Caco-2 (cell line): ENCODE data around the gene DROSHA. TPM values are rescaled to one million over a fixed set of nuclear protein-coding genes. Genes with fewer than 3 reads are reported as not detected.

Source experiments
- BruUV-seq: library from RNA; stranded (reverse); fragments of 400-500 nt; replicated peaks from 2 replicates; lab custom pipeline; 2021; lab: Mats Ljungman, UMichigan
- CTCF ChIA-PET: fragments of 300-600 bp; sonication (Branson Sonifier 250); formaldehyde crosslinking; loops from one replicate; lab custom pipeline; 2022; ENCODE audit warnings: antibody characterized with exemption; lab: Charles Lee
- POLR2A ChIA-PET: fragments of 300-600 bp; sonication (Branson Sonifier 250); formaldehyde crosslinking; loops from one replicate; lab custom pipeline; 2022; ENCODE audit warnings: antibody characterized with exemption; lab: Charles Lee
- DNase-seq, 2 experiments: peaks; one replicate each; pipeline versions ENCODE4 v3.0.0 to v3.0.0-alpha.2; 2020 to 2022
- H3K27me3 ChIP-seq: replicated peaks from 2 replicates; pipeline ENCODE4 v1.6.0; 2011; ENCODE audit warnings: low read length; ENCODE audit not compliant: control insufficient read depth, insufficient read depth
- H3K36me3 ChIP-seq: 2 replicates; pipeline ENCODE4 v1.5.1; 2011; ENCODE audit warnings: low read length; ENCODE audit not compliant: control insufficient read depth, insufficient read depth
- H3K4me1 ChIP-seq: fragments of 250-450 bp; sonication (Bioruptor Pico); 2 replicates; pipeline ENCODE4 v1.5.1; 2020; ENCODE audit warnings: mild to moderate bottlenecking
- H3K4me3 ChIP-seq: 2 replicates; pipeline ENCODE4 v1.5.1; 2011; ENCODE audit warnings: low read depth, mild to moderate bottlenecking, control low read depth, low read length
- H3K9me3 ChIP-seq: fragments of 250-450 bp; sonication (Bioruptor Pico); 2 replicates; pipeline ENCODE4 v1.5.1; 2020; ENCODE audit warnings: mild to moderate bottlenecking, moderate library complexity
- H3K27ac Mint-ChIP-seq: one replicate; pipeline ENCODE4 v1.8.0; 2022; ENCODE audit warnings: mixed read lengths; ENCODE audit not compliant: unreplicated experiment
- H3K27me3 Mint-ChIP-seq: one replicate; pipeline ENCODE4 v1.8.0; 2022; ENCODE audit warnings: mixed read lengths; ENCODE audit not compliant: insufficient read depth, unreplicated experiment
- H3K36me3 Mint-ChIP-seq: one replicate; pipeline ENCODE4 v1.8.0; 2022; ENCODE audit warnings: mild to moderate bottlenecking, mixed read lengths; ENCODE audit not compliant: insufficient read depth, unreplicated experiment
- H3K4me1 Mint-ChIP-seq: one replicate; pipeline ENCODE4 v1.8.0; 2022; ENCODE audit warnings: low read depth, mixed read lengths; ENCODE audit not compliant: unreplicated experiment
- H3K4me3 Mint-ChIP-seq: one replicate; pipeline ENCODE4 v1.8.0; 2022; ENCODE audit warnings: mild to moderate bottlenecking, moderate library complexity, mixed read lengths; ENCODE audit not compliant: unreplicated experiment
- H3K9me3 Mint-ChIP-seq: one replicate; pipeline ENCODE4 v1.8.0; 2022; ENCODE audit warnings: mixed read lengths; ENCODE audit not compliant: unreplicated experiment
- intact Hi-C: fragments of 100-400 bp; cut with micrococcal nuclease; formaldehyde crosslinking; loops from one replicate; pipeline ENCODE4 v1.10.0; 2022; ENCODE audit not compliant: unreplicated experiment
- total RNA-seq: library from RNA; stranded (reverse); gene quantifications from 2 replicates; pipeline ENCODE4 v1.2.3, GENCODE V29; 2022
- TF ChIP-seq, protein P1 (sequence below), 2 experiments: fragments of 200-600 bp in 1 of 2; IDR thresholded peaks; 1 replicate in 1 of 2; 2 replicates in 1 of 2; pipeline versions ENCODE4 v1.5.1 to v1.8.0; 2011 to 2022; ENCODE audit warnings: antibody characterized with exemption in 1 of 2, control low read depth in 1 of 2, inconsistent platforms in 1 of 2, low read depth in 1 of 2, low read length in 1 of 2, mild to moderate bottlenecking in 1 of 2, moderate library complexity in 1 of 2; ENCODE audit not compliant: insufficient read depth in 1 of 2, severe bottlenecking in 1 of 2, unreplicated experiment in 1 of 2

The DROSHA gene
- total RNA-seq, 1 experiment from 2014 or later = 88.4 TPM

DNA sequence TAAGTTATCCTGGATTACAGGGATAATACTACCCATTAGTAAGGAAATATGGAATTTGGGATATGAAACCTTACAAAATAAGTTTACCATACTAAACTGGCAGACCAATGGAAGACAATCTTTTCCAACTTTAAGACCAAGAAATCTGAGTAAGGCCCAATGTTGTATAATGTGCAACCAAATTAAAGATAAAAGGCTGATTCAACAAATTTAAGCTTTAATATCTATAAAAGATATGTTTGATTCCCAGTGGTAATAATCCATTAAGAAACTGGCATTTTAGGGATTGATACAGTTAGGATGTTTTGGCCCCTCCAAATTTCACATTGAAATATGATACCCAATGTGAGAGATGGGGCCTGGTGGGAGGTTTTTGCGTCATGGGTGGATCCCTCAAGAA is 66.6 kb downstream of the DROSHA start:
- no peaks in the 10 kb centered on the region; the same call in 1 of the 2 replicates for H3K9me3 ChIP-seq
- H3K4me1 ChIP-seq = no peaks in the 10 kb centered on the region
- H3K36me3 ChIP-seq = no peaks in the 10 kb centered on the region
- no TSS peak for BruUV-seq
- no peak overlapping the region for H3K27ac Mint-ChIP-seq
- TF ChIP-seq, protein P1, sequence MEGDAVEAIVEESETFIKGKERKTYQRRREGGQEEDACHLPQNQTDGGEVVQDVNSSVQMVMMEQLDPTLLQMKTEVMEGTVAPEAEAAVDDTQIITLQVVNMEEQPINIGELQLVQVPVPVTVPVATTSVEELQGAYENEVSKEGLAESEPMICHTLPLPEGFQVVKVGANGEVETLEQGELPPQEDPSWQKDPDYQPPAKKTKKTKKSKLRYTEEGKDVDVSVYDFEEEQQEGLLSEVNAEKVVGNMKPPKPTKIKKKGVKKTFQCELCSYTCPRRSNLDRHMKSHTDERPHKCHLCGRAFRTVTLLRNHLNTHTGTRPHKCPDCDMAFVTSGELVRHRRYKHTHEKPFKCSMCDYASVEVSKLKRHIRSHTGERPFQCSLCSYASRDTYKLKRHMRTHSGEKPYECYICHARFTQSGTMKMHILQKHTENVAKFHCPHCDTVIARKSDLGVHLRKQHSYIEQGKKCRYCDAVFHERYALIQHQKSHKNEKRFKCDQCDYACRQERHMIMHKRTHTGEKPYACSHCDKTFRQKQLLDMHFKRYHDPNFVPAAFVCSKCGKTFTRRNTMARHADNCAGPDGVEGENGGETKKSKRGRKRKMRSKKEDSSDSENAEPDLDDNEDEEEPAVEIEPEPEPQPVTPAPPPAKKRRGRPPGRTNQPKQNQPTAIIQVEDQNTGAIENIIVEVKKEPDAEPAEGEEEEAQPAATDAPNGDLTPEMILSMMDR (IDR thresholded peaks at IDR 0.05; ENCODE audit: insufficient read depth in 1 of 2, low read depth in 1 of 2, low read length in 1 of 2, severe bottlenecking in 1 of 2, unreplicated experiment in 1 of 2) = no peak
- ChIA-PET CTCF (no interaction called here), POLR2A (no interaction called here)
- intact Hi-C loops = no loop called here
- H3K27me3 ChIP-seq = no peaks in the 10 kb centered on the region
- H3K4me3 Mint-ChIP-seq = no peak overlapping the region
- no peak overlapping the region for H3K4me3 ChIP-seq
- peaks cover 53% of the 10 kb centered on the region for H3K36me3 Mint-ChIP-seq
- H3K4me1 Mint-ChIP-seq = no peaks in the 10 kb centered on the region
- no peak for DNase-seq
- H3K27me3 Mint-ChIP-seq = no peaks in the 10 kb centered on the region
- no peaks in the 10 kb centered on the region for H3K9me3 Mint-ChIP-seq

DNA sequence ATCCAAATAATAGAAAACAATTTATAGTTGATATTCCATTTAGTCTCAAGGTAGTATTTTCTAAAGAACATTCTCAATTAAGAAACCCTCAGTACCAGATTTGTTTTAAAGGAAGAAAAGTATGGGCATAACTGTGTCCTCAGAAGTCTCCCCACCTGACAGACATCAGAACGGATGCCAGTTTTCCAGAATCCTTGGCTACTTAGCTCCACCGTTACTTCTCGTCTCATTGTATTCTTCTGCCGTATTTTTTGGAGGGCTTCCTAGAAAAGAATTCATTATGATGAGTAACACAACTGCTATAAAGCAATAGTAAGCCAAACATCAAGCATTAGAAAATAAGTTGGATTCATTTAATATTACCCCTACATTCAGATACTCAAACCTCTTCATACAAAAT is 67.8 kb downstream of the DROSHA start:
- Mint-ChIP-seq H3K27ac (no peak overlapping the region), H3K27me3 (no peaks in the 10 kb centered on the region), H3K4me1 (no peaks in the 10 kb centered on the region), H3K4me3 (no peak overlapping the region), H3K36me3 (peaks cover 63% of the 10 kb centered on the region), H3K9me3 (no peaks in the 10 kb centered on the region)
- TF ChIP-seq, protein P1 (IDR thresholded peaks at IDR 0.05; ENCODE audit: insufficient read depth in 1 of 2, low read depth in 1 of 2, low read length in 1 of 2, severe bottlenecking in 1 of 2, unreplicated experiment in 1 of 2) = no peak
- H3K4me3 ChIP-seq = no peak overlapping the region
- ChIA-PET POLR2A (no interaction called here), CTCF (no interaction called here)
- no peaks in the 10 kb centered on the region for H3K4me1 ChIP-seq
- intact Hi-C loops = no loop called here
- H3K36me3 ChIP-seq = no peaks in the 10 kb centered on the region; the same call in 1 of the 2 replicates
- DNase-seq = no peak
- BruUV-seq = no TSS peak
- H3K27me3 ChIP-seq = no peaks in the 10 kb centered on the region
- no peaks in the 10 kb centered on the region; the same call in 1 of the 2 replicates for H3K9me3 ChIP-seq

DNA sequence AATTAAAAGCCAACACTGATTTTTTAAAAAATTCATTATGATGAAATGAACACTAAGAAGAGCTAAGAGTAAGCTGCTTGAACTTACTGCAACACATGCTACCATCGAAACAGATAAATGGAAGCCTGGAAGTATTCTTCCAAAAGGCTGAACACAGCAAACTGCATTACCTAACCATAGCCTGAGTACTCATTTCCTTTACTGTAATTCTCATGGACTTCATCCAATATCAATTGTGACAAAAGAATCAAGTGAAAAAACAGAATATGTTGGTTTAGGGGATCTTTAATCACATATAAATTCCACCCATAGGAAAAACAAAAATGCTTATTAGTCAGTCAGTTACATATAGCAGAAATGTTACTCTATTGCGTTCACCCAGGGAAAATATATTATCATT is 68.5 kb downstream of the DROSHA start:
- intact Hi-C loops = no loop called here
- TF ChIP-seq, protein P1 (IDR thresholded peaks at IDR 0.05; ENCODE audit: insufficient read depth in 1 of 2, low read depth in 1 of 2, low read length in 1 of 2, severe bottlenecking in 1 of 2, unreplicated experiment in 1 of 2) = no peak
- no peak overlapping the region for H3K4me3 Mint-ChIP-seq
- H3K4me1 Mint-ChIP-seq = no peaks in the 10 kb centered on the region
- H3K36me3 ChIP-seq = no peaks in the 10 kb centered on the region; the same call in 1 of the 2 replicates
- ChIA-PET POLR2A (no interaction called here), CTCF (no interaction called here)
- no peaks in the 10 kb centered on the region for H3K4me1 ChIP-seq
- H3K27me3 Mint-ChIP-seq = no peaks in the 10 kb centered on the region
- no peak overlapping the region for H3K27ac Mint-ChIP-seq
- H3K9me3 ChIP-seq = no peaks in the 10 kb centered on the region; the same call in 1 of the 2 replicates
- DNase-seq = no peak
- no peaks in the 10 kb centered on the region for H3K9me3 Mint-ChIP-seq
- no peaks in the 10 kb centered on the region for H3K27me3 ChIP-seq
- H3K36me3 Mint-ChIP-seq = peaks cover 63% of the 10 kb centered on the region
- no TSS peak for BruUV-seq
- H3K4me3 ChIP-seq = no peak overlapping the region
